BLaER1 (cell line): ENCODE measurements around the gene HTT-AS.

Experiments used
- H3K27ac ChIP-seq: shearing (Covaris generic); formaldehyde crosslinking; 2 replicates; pipeline ENCODE4 v1.8.1; 2022
- H3K27me3 ChIP-seq: shearing (Covaris generic); formaldehyde crosslinking; 2 replicates; pipeline ENCODE4 v1.8.1; 2022
- H3K36me3 ChIP-seq: shearing (Covaris generic); formaldehyde crosslinking; 2 replicates; pipeline ENCODE4 v1.8.1; 2022
- H3K4me1 ChIP-seq: shearing (Covaris generic); formaldehyde crosslinking; 2 replicates; pipeline ENCODE4 v1.8.1; 2022
- H3K4me2 ChIP-seq: shearing (Covaris generic); formaldehyde crosslinking; 2 replicates; pipeline ENCODE4 v1.8.1; 2022
- H3K4me3 ChIP-seq: shearing (Covaris generic); formaldehyde crosslinking; 2 replicates; pipeline ENCODE4 v1.8.1; 2022
- H3K9ac ChIP-seq: shearing (Covaris generic); formaldehyde crosslinking; 2 replicates; pipeline ENCODE4 v1.8.1; 2022
- H3K9me3 ChIP-seq: shearing (Covaris generic); formaldehyde crosslinking; 2 replicates; pipeline ENCODE4 v1.8.1; 2022
- H4K20me1 ChIP-seq: shearing (Covaris generic); formaldehyde crosslinking; 2 replicates; pipeline ENCODE4 v1.8.1; 2022
- Cebpa-rat ChIP-seq: shearing (Covaris generic); IDR thresholded peaks from 2 replicates; pipeline ENCODE4 v1.8.1; 2022

The HTT-AS gene

GRCh38 chr4:3074078-3074845 is at the start of gene HTT-AS, which contains the start of gene HTT:
Gene HTT-AS, minus strand, starts transcription at chr4:3074538.
Gene HTT, plus strand, starts transcription at chr4:3074681. Its CDS starts 145 bp downstream, at chr4:3074826.
- H3K9ac ChIP-seq, result peak within 1 kb of the TSS; percentile 89
- H3K36me3 ChIP-seq, result no peaks in the 10 kb centered on the region
- H4K20me1 ChIP-seq, result peaks cover 45% of the 10 kb centered on the region
- no peaks in the 10 kb centered on the region for H3K27me3 ChIP-seq
- TF ChIP-seq Cebpa-rat, result no peak
- no peaks in the 10 kb centered on the region for H3K9me3 ChIP-seq
- peaks cover 44% of the 10 kb centered on the region for H3K4me1 ChIP-seq
- H3K4me3 ChIP-seq, result peak within 1 kb of the TSS; percentile 90
- H3K27ac ChIP-seq, result peak within 1 kb of the TSS; percentile 80
- H3K4me2 ChIP-seq, result peak within 1 kb of the TSS; percentile 92

GRCh38 chr4:3123181-3123671 is 48.9 kb upstream of the HTT-AS start:
- peaks cover 10% of the 10 kb centered on the region for H3K4me1 ChIP-seq
- TF ChIP-seq Cebpa-rat, result no peak
- no peak overlapping the region for H3K27ac ChIP-seq

GRCh38 chr4:3122081-3122563 is 47.8 kb upstream of the HTT-AS start:
- no peak for TF ChIP-seq Cebpa-rat
- peaks cover 76% of the 10 kb centered on the region for H3K36me3 ChIP-seq
- no peaks in the 10 kb centered on the region for H3K9me3 ChIP-seq
- peaks cover 10% of the 10 kb centered on the region for H3K4me1 ChIP-seq
- no peak overlapping the region for H3K9ac ChIP-seq
- no peaks in the 10 kb centered on the region for H3K27me3 ChIP-seq
- H4K20me1 ChIP-seq, result 0 out of 2 replicates have a peak, but pooled peaks cover 4% of the 10 kb centered on the region
- no peak overlapping the region for H3K4me3 ChIP-seq
- peak overlapping the region; percentile 1; the same call in 1 of the 2 replicates for H3K27ac ChIP-seq
- peak overlapping the region; percentile 1; the same call in 1 of the 2 replicates for H3K4me2 ChIP-seq

More at GRCh38 chr4:3123181-3123671, 48.9 kb upstream of the HTT-AS start:
- no peaks in the 10 kb centered on the region for H3K27me3 ChIP-seq
- H3K4me3 ChIP-seq, result no peak overlapping the region
- H3K4me2 ChIP-seq, result no peak overlapping the region
- 0 out of 2 replicates have a peak, but pooled peaks cover 4% of the 10 kb centered on the region for H4K20me1 ChIP-seq
- no peak overlapping the region for H3K9ac ChIP-seq
- peaks cover 78% of the 10 kb centered on the region for H3K36me3 ChIP-seq
- H3K9me3 ChIP-seq, result no peaks in the 10 kb centered on the region

GRCh38 chr4:3121596-3121995 is 47.3 kb upstream of the HTT-AS start:
- peaks cover 76% of the 10 kb centered on the region for H3K36me3 ChIP-seq
- peaks cover 10% of the 10 kb centered on the region for H3K4me1 ChIP-seq
- no peak overlapping the region for H3K4me3 ChIP-seq
- H3K27ac ChIP-seq, result no peak overlapping the region
- no peak for TF ChIP-seq Cebpa-rat
- no peaks in the 10 kb centered on the region for H3K9me3 ChIP-seq
- H3K4me2 ChIP-seq, result no peak overlapping the region
- 0 out of 2 replicates have a peak, but pooled peaks cover 4% of the 10 kb centered on the region for H4K20me1 ChIP-seq
- no peaks in the 10 kb centered on the region for H3K27me3 ChIP-seq
- H3K9ac ChIP-seq, result no peak overlapping the region

- no peak overlapping the region for H3K27ac ChIP-seq
- peaks cover 77% of the 10 kb centered on the region for H3K36me3 ChIP-seq
- no peak for TF ChIP-seq Cebpa-rat
Measured at GRCh38 chr4:3121110-3121509, 46.8 kb upstream of the HTT-AS start.

GRCh38 chr4:3119464-3119863 is 45.1 kb upstream of the HTT-AS start:
- Histone ChIP-seq H3K27ac (no peak overlapping the region), H3K4me2 (no peak overlapping the region), H3K36me3 (peaks cover 85% of the 10 kb centered on the region), H3K4me1 (peaks cover 10% of the 10 kb centered on the region), H4K20me1 (0 out of 2 replicates have a peak, but pooled peaks cover 4% of the 10 kb centered on the region), H3K4me3 (no peak overlapping the region), H3K9ac (no peak overlapping the region), H3K9me3 (no peaks in the 10 kb centered on the region), H3K27me3 (no peaks in the 10 kb centered on the region)
- no peak for TF ChIP-seq Cebpa-rat

More at GRCh38 chr4:3121110-3121509, 46.8 kb upstream of the HTT-AS start:
- Histone ChIP-seq H3K4me2 (no peak overlapping the region), H3K9ac (no peak overlapping the region), H3K4me1 (peaks cover 10% of the 10 kb centered on the region), H4K20me1 (0 out of 2 replicates have a peak, but pooled peaks cover 4% of the 10 kb centered on the region), H3K4me3 (no peak overlapping the region), H3K27me3 (no peaks in the 10 kb centered on the region), H3K9me3 (no peaks in the 10 kb centered on the region)

- Histone ChIP-seq H3K27me3 (no peaks in the 10 kb centered on the region), H3K9ac (no peak overlapping the region), H3K4me2 (no peak overlapping the region), H3K27ac (no peak overlapping the region), H3K4me1 (peaks cover 10% of the 10 kb centered on the region), H3K9me3 (no peaks in the 10 kb centered on the region), H3K36me3 (peaks cover 95% of the 10 kb centered on the region), H4K20me1 (0 out of 2 replicates have a peak, but pooled peaks cover 4% of the 10 kb centered on the region), H3K4me3 (no peak overlapping the region)
- TF ChIP-seq Cebpa-rat, result no peak
Measured at GRCh38 chr4:3118312-3118711, 44.0 kb upstream of the HTT-AS start.

- Histone ChIP-seq H3K9ac (no peak overlapping the region), H3K4me2 (no peak overlapping the region), H4K20me1 (0 out of 2 replicates have a peak, but pooled peaks cover 2% of the 10 kb centered on the region), H3K4me3 (no peak overlapping the region), H3K36me3 (peaks cover 97% of the 10 kb centered on the region), H3K27ac (no peak overlapping the region), H3K27me3 (no peaks in the 10 kb centered on the region), H3K4me1 (peaks cover 5% of the 10 kb centered on the region), H3K9me3 (no peaks in the 10 kb centered on the region)
- no peak for TF ChIP-seq Cebpa-rat
Measured at GRCh38 chr4:3116955-3117354, 42.6 kb upstream of the HTT-AS start.

GRCh38 chr4:3115637-3116270 is 41.4 kb upstream of the HTT-AS start:
- Histone ChIP-seq H3K27ac (no peak overlapping the region), H3K36me3 (peaks cover 97% of the 10 kb centered on the region), H3K27me3 (no peaks in the 10 kb centered on the region), H3K9ac (no peak overlapping the region), H3K4me2 (no peak overlapping the region), H3K9me3 (no peaks in the 10 kb centered on the region), H3K4me1 (no peaks in the 10 kb centered on the region), H4K20me1 (0 out of 2 replicates have a peak, but pooled peaks cover 11% of the 10 kb centered on the region), H3K4me3 (no peak overlapping the region)
- no peak for TF ChIP-seq Cebpa-rat

- Histone ChIP-seq H3K36me3 (peaks cover 98% of the 10 kb centered on the region), H3K27ac (no peak overlapping the region), H4K20me1 (peaks cover 15% of the 10 kb centered on the region; the same call in 1 of the 2 replicates), H3K9ac (no peak overlapping the region), H3K4me1 (no peaks in the 10 kb centered on the region), H3K27me3 (no peaks in the 10 kb centered on the region), H3K4me2 (no peak overlapping the region), H3K9me3 (no peaks in the 10 kb centered on the region), H3K4me3 (no peak overlapping the region)
- no peak for TF ChIP-seq Cebpa-rat
Measured at GRCh38 chr4:3114377-3114776, 40.0 kb upstream of the HTT-AS start.
